Measurements from ENCODE around the gene WDR46. TPM values are rescaled to one million over a fixed set of nuclear protein-coding genes. Genes with fewer than 3 reads are reported as not detected.

WDR46 gene
- total RNA-seq, 1 donor from 2014 or later: 63.7 TPM

DNA sequence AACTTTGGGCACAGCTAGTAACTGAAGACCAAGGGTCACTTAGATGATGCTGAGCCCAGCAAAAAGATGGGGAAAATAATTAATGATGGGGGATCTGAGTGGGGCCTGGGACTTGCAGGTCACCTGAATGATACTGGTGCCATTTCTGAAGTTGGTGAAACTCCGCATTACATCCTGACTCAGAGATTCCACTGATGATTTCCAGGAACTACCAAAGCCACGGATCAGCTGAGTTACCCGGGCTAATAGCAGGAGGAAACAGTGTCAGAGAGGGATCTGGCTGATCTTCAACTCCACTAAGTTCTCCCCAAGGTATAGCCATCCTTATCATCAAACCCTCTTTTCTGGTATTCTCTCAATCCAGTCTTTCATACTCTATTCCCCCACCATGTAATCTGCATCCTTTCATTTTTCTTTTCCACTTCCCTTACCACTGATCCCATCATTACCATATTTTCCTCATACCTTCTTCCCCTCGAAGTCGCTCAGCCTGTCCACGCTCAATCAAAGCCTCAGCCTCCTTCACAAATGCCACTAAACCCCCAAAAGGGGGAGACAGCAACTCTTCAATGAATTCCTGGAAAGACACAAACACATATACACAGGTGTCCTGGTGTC, 37.5 kb downstream of the WDR46 start:
- Histone ChIP-seq H3K4me3 (ENCODE audit: insufficient read depth, low read depth, low read length) (no peak overlapping the region), H3K4me2 (ENCODE audit: low read length) (peak overlapping the region; percentile 34), H2AFZ (ENCODE audit: low read depth, low read length) (no peak overlapping the region), H3K27me3 (ENCODE audit: insufficient read depth, low read length) (no peaks in the 10 kb centered on the region), H3K4me1 (ENCODE audit: insufficient read depth, low read length) (peaks cover 31% of the 10 kb centered on the region), H4K20me1 (ENCODE audit: insufficient read depth, low read length) (peaks cover 3% of the 10 kb centered on the region), H3K27ac (ENCODE audit: low read depth, low read length) (no peak overlapping the region), H3K9ac (ENCODE audit: low read length) (no peak overlapping the region), H3K79me2 (ENCODE audit: insufficient read depth, low read length) (no peaks in the 10 kb centered on the region), H3K9me3 (ENCODE audit: insufficient read depth, low read depth, low read length) (no peaks in the 10 kb centered on the region), H3K36me3 (ENCODE audit: insufficient read depth, low read length) (peaks cover 6% of the 10 kb centered on the region)
- peaks cover 26% of the 10 kb centered on the region for H3K4me1 Mint-ChIP-seq (ENCODE audit: low read depth, unreplicated experiment)
- no peak overlapping the region for H3K27ac Mint-ChIP-seq (ENCODE audit: unreplicated experiment)
- H3K36me3 Mint-ChIP-seq (ENCODE audit: low read depth, unreplicated experiment): peaks cover 8% of the 10 kb centered on the region
- no peak for FAIRE-seq
- peak; percentile 20 for DNase-seq (ENCODE audit: low read depth)
- peak overlapping the region; percentile 30 for H3K4me3 Mint-ChIP-seq (ENCODE audit: unreplicated experiment)
- TF ChIP-seq EZH2 (IDR thresholded peaks at IDR 0.05; ENCODE audit: insufficient read depth, low read length): no peak
- TF ChIP-seq, protein P1, sequence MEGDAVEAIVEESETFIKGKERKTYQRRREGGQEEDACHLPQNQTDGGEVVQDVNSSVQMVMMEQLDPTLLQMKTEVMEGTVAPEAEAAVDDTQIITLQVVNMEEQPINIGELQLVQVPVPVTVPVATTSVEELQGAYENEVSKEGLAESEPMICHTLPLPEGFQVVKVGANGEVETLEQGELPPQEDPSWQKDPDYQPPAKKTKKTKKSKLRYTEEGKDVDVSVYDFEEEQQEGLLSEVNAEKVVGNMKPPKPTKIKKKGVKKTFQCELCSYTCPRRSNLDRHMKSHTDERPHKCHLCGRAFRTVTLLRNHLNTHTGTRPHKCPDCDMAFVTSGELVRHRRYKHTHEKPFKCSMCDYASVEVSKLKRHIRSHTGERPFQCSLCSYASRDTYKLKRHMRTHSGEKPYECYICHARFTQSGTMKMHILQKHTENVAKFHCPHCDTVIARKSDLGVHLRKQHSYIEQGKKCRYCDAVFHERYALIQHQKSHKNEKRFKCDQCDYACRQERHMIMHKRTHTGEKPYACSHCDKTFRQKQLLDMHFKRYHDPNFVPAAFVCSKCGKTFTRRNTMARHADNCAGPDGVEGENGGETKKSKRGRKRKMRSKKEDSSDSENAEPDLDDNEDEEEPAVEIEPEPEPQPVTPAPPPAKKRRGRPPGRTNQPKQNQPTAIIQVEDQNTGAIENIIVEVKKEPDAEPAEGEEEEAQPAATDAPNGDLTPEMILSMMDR (IDR thresholded peaks at IDR 0.05; ENCODE audit: insufficient read depth, low read depth, low read length): no peak
- peaks cover 2% of the 10 kb centered on the region for H3K27me3 Mint-ChIP-seq (ENCODE audit: low read depth, unreplicated experiment)
- H3K9me3 Mint-ChIP-seq (ENCODE audit: unreplicated experiment): peaks cover 4% of the 10 kb centered on the region

GRCh38 chr6:33250731-33251130, 38.3 kb downstream of the WDR46 start:
- Histone ChIP-seq H2AFZ (ENCODE audit: low read depth, low read length) (no peak overlapping the region), H3K9ac (ENCODE audit: low read length) (peak overlapping the region; percentile 36), H3K36me3 (ENCODE audit: insufficient read depth, low read length) (peaks cover 6% of the 10 kb centered on the region), H3K27me3 (ENCODE audit: insufficient read depth, low read length) (no peaks in the 10 kb centered on the region), H3K4me1 (ENCODE audit: insufficient read depth, low read length) (peaks cover 31% of the 10 kb centered on the region), H3K79me2 (ENCODE audit: insufficient read depth, low read length) (no peaks in the 10 kb centered on the region), H3K27ac (ENCODE audit: low read depth, low read length) (peak overlapping the region; percentile 59), H3K9me3 (ENCODE audit: insufficient read depth, low read depth, low read length) (no peaks in the 10 kb centered on the region), H3K4me3 (ENCODE audit: insufficient read depth, low read depth, low read length) (no peak overlapping the region), H4K20me1 (ENCODE audit: insufficient read depth, low read length) (peaks cover 3% of the 10 kb centered on the region), H3K4me2 (ENCODE audit: low read length) (peak overlapping the region; percentile 99)
- peak overlapping the region; percentile 84 for H3K4me3 Mint-ChIP-seq (ENCODE audit: unreplicated experiment)
- no peak for FAIRE-seq
- peaks cover 26% of the 10 kb centered on the region for H3K4me1 Mint-ChIP-seq (ENCODE audit: low read depth, unreplicated experiment)
- peaks cover 4% of the 10 kb centered on the region for H3K9me3 Mint-ChIP-seq (ENCODE audit: unreplicated experiment)
- no peak for DNase-seq (ENCODE audit: low read depth)
- TF ChIP-seq, protein P1 (IDR thresholded peaks at IDR 0.05; ENCODE audit: insufficient read depth, low read depth, low read length): no peak
- no peak for TF ChIP-seq EZH2 (IDR thresholded peaks at IDR 0.05; ENCODE audit: insufficient read depth, low read length)
- peaks cover 3% of the 10 kb centered on the region for H3K27me3 Mint-ChIP-seq (ENCODE audit: low read depth, unreplicated experiment)
- H3K36me3 Mint-ChIP-seq (ENCODE audit: low read depth, unreplicated experiment): peaks cover 8% of the 10 kb centered on the region
- peak overlapping the region; percentile 89 for H3K27ac Mint-ChIP-seq (ENCODE audit: unreplicated experiment)
